HEK293T (cell line): ENCODE data around the gene PHRF1.

ENCODE experiments used
- FOXM1 ChIP-seq: fragments of 450-650 bp; IDR thresholded peaks from 2 replicates; pipeline ENCODE4 v1.6.1; 2017; ENCODE audit warnings: mild to moderate bottlenecking, borderline replicate concordance
- SUZ12 ChIP-seq: fragments of 450-650 bp; IDR thresholded peaks from 2 replicates; pipeline ENCODE4 v1.6.1; 2016; ENCODE audit warnings: mild to moderate bottlenecking

- no peak for TF ChIP-seq SUZ12
- TF ChIP-seq FOXM1 = no peak
Observed at GRCh38 chr11:637593-638521, 61.6 kb downstream of the PHRF1 start.
